Neural progenitor cell (in vitro differentiated cells): ENCODE results near the gene RASGRF2. TPM values are rescaled to one million over a fixed set of nuclear protein-coding genes. Genes with fewer than 3 reads are reported as not detected.
A peak's percentile ranks its signal among the peaks of the same experiment; 100 is the strongest.
"Not testable (repeated sequence)": the region's sequence is repeated elsewhere in the genome, so short reads cannot be mapped to it uniquely, and the experiment has no call there.

ENCODE experiments used
- DNase-seq: peaks from one replicate; pipeline ENCODE4 v3.0.0-alpha.2; 2016; ENCODE audit warnings: low spot score
- H2AFZ ChIP-seq: fragments of 200-600 bp; sonication (generic); replicated peaks from 2 replicates; pipeline ENCODE4 v1.6.1; 2016; ENCODE audit warnings: antibody characterized with exemption
- H3F3A ChIP-seq: fragments of 200-600 bp; sonication (generic); 2 replicates; pipeline ENCODE4 v1.6.1; 2016; ENCODE audit warnings: antibody characterized with exemption, low read depth
- H3K27ac ChIP-seq: fragments of 200-600 bp; sonication (generic); 2 replicates; pipeline ENCODE4 v1.5.1; 2016; ENCODE audit warnings: mild to moderate bottlenecking
- H3K27me3 ChIP-seq: fragments of 200-600 bp; sonication (generic); 2 replicates; pipeline ENCODE4 v1.6.1; 2016; ENCODE audit warnings: mild to moderate bottlenecking, moderate library complexity
- H3K36me3 ChIP-seq: fragments of 200-600 bp; sonication (generic); 2 replicates; pipeline ENCODE4 v1.5.1; 2016
- H3K4me1 ChIP-seq: fragments of 200-600 bp; sonication (generic); 2 replicates; pipeline ENCODE4 v1.6.1; 2016; ENCODE audit warnings: mixed run types
- H3K4me2 ChIP-seq: fragments of 200-600 bp; sonication (generic); 2 replicates; pipeline ENCODE4 v1.6.1; 2016
- H3K4me3 ChIP-seq: fragments of 200-600 bp; sonication (generic); 2 replicates; pipeline ENCODE4 v1.5.1; 2016
- H3K79me2 ChIP-seq: fragments of 200-600 bp; sonication (generic); 2 replicates; pipeline ENCODE4 v1.6.1; 2016; ENCODE audit warnings: low read depth
- H3K9ac ChIP-seq: fragments of 200-600 bp; sonication (generic); 2 replicates; pipeline ENCODE4 v1.6.1; 2016
- H3K9me3 ChIP-seq: fragments of 200-600 bp; sonication (generic); 2 replicates; pipeline ENCODE4 v1.5.1; 2016; ENCODE audit warnings: low read depth
- H4K20me1 ChIP-seq: fragments of 200-600 bp; sonication (generic); 2 replicates; pipeline ENCODE4 v1.6.1; 2016; ENCODE audit warnings: low read depth
- H3K27ac Mint-ChIP-seq: 3 replicates; pipeline ENCODE4 v1.8.0; 2021; ENCODE audit warnings: mixed read lengths
- H3K27me3 Mint-ChIP-seq: 2 replicates; pipeline ENCODE4 v1.8.0; 2022; ENCODE audit warnings: low read depth, mild to moderate bottlenecking, inconsistent platforms, moderate library complexity, mixed read lengths; ENCODE audit not compliant: insufficient read depth
- H3K36me3 Mint-ChIP-seq: 3 replicates; pipeline ENCODE4 v1.8.0; 2021; ENCODE audit warnings: mixed read lengths
- H3K4me1 Mint-ChIP-seq: 3 replicates; pipeline ENCODE4 v1.8.0; 2021; ENCODE audit warnings: mixed read lengths
- H3K4me3 Mint-ChIP-seq: 3 replicates; pipeline ENCODE4 v1.8.0; 2021; ENCODE audit warnings: mild to moderate bottlenecking, moderate library complexity, mixed read lengths
- H3K9me3 Mint-ChIP-seq: 3 replicates; pipeline ENCODE4 v1.8.0; 2020; ENCODE audit warnings: mixed read lengths
- EZH2 ChIP-seq: fragments of 200-600 bp; sonication (generic); IDR thresholded peaks from 2 replicates; pipeline ENCODE4 v1.6.1; 2017; ENCODE audit warnings: antibody characterized with exemption, mild to moderate bottlenecking, moderate library complexity
- EZH2phosphoT487 ChIP-seq: fragments of 200-600 bp; sonication (generic); IDR thresholded peaks from 2 replicates; pipeline ENCODE4 v1.6.1; 2017; ENCODE audit warnings: antibody characterized with exemption
- total RNA-seq: library from RNA; depleted of rRNA; stranded (reverse); fragments of >200 nt; gene quantifications from 2 replicates; pipeline ENCODE4 v1.2.3, GENCODE V29; 2015; ENCODE audit warnings: low replicate concordance
- TF ChIP-seq, protein P1 (sequence below): fragments of 200-600 bp; sonication (generic); IDR thresholded peaks from 2 replicates; pipeline ENCODE4 v1.5.1; 2017; ENCODE audit warnings: antibody characterized with exemption, mild to moderate bottlenecking

The RASGRF2 gene
- total RNA-seq, 1 donor from 2014 or later: 0.15 TPM

DNA sequence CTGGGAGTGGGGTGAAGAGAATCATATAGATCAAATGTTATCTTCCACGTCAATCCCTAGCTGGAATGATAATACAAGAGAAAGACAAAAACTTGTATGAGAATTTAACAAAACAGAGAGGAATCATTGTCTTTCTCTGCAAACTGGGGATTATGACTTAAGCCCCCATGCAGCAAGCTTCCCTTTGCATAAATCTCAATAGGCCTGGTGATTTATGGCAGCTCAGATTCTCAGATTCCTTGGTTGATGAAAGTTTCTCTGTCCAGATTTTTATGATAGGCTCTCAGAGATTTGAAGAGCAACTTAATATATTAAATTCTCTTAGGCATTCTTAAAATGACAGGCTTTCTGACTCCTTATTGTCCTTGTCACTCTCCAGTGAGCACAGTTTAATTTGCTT lies 56.0 kb downstream of the RASGRF2 start:
- Mint-ChIP-seq H3K4me1 (peaks cover 11% of the 10 kb centered on the region), H3K27ac (peak overlapping the region; percentile 62), H3K4me3 (no peak overlapping the region), H3K9me3 (no peaks in the 10 kb centered on the region), H3K27me3 (no peaks in the 10 kb centered on the region), H3K36me3 (no peaks in the 10 kb centered on the region)
- Histone ChIP-seq H2AFZ (no peak overlapping the region), H3K9ac (no peak overlapping the region), H4K20me1 (no peaks in the 10 kb centered on the region), H3F3A (no peaks in the 10 kb centered on the region), H3K27ac (no peak overlapping the region), H3K9me3 (no peaks in the 10 kb centered on the region), H3K79me2 (no peaks in the 10 kb centered on the region), H3K4me3 (no peak overlapping the region), H3K36me3 (no peaks in the 10 kb centered on the region), H3K27me3 (no peaks in the 10 kb centered on the region), H3K4me1 (peaks cover 11% of the 10 kb centered on the region), H3K4me2 (peak overlapping the region; percentile 25)
- no peak for DNase-seq
- TF ChIP-seq EZH2phosphoT487 (no peak), EZH2 (no peak)
- TF ChIP-seq, protein P1, sequence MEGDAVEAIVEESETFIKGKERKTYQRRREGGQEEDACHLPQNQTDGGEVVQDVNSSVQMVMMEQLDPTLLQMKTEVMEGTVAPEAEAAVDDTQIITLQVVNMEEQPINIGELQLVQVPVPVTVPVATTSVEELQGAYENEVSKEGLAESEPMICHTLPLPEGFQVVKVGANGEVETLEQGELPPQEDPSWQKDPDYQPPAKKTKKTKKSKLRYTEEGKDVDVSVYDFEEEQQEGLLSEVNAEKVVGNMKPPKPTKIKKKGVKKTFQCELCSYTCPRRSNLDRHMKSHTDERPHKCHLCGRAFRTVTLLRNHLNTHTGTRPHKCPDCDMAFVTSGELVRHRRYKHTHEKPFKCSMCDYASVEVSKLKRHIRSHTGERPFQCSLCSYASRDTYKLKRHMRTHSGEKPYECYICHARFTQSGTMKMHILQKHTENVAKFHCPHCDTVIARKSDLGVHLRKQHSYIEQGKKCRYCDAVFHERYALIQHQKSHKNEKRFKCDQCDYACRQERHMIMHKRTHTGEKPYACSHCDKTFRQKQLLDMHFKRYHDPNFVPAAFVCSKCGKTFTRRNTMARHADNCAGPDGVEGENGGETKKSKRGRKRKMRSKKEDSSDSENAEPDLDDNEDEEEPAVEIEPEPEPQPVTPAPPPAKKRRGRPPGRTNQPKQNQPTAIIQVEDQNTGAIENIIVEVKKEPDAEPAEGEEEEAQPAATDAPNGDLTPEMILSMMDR: no peak

GRCh38 chr5:81017320-81017719 lies 57.2 kb downstream of the RASGRF2 start:
- peak overlapping the region; percentile 70 for H2AFZ ChIP-seq
- no peaks in the 10 kb centered on the region for H3K9me3 Mint-ChIP-seq
- H3F3A ChIP-seq: no peaks in the 10 kb centered on the region
- no peak overlapping the region for H3K9ac ChIP-seq
- no peaks in the 10 kb centered on the region for H3K27me3 Mint-ChIP-seq
- no peak for TF ChIP-seq EZH2
- TF ChIP-seq EZH2phosphoT487: no peak
- TF ChIP-seq, protein P1: no peak
- no peak overlapping the region for H3K27ac ChIP-seq
- no peak overlapping the region for H3K4me3 ChIP-seq
- no peak overlapping the region for H3K4me3 Mint-ChIP-seq
- no peaks in the 10 kb centered on the region for H3K27me3 ChIP-seq
- H3K27ac Mint-ChIP-seq: peak overlapping the region; percentile 38
- no peaks in the 10 kb centered on the region for H3K9me3 ChIP-seq
- DNase-seq: no peak
- H3K79me2 ChIP-seq: no peaks in the 10 kb centered on the region
- H3K36me3 Mint-ChIP-seq: no peaks in the 10 kb centered on the region
- peaks cover 11% of the 10 kb centered on the region for H3K4me1 Mint-ChIP-seq
- peaks cover 11% of the 10 kb centered on the region for H3K4me1 ChIP-seq
- no peaks in the 10 kb centered on the region for H4K20me1 ChIP-seq
- H3K36me3 ChIP-seq: no peaks in the 10 kb centered on the region
- no peak overlapping the region for H3K4me2 ChIP-seq

GRCh38 chr5:81018608-81019007 lies 58.4 kb downstream of the RASGRF2 start:
- not testable (repeated sequence) for H3K36me3 ChIP-seq, H3K9me3 Mint-ChIP-seq, H4K20me1 ChIP-seq, DNase-seq, H3K4me3 Mint-ChIP-seq, H2AFZ ChIP-seq, H3K36me3 Mint-ChIP-seq, H3K79me2 ChIP-seq, H3K27ac Mint-ChIP-seq, H3K4me2 ChIP-seq, H3K27me3 Mint-ChIP-seq, H3F3A ChIP-seq, H3K9ac ChIP-seq, H3K27me3 ChIP-seq, H3K27ac ChIP-seq, H3K9me3 ChIP-seq, H3K4me3 ChIP-seq
- H3K4me1 Mint-ChIP-seq: peaks cover 11% of the 10 kb centered on the region
- H3K4me1 ChIP-seq: peaks cover 11% of the 10 kb centered on the region

DNA sequence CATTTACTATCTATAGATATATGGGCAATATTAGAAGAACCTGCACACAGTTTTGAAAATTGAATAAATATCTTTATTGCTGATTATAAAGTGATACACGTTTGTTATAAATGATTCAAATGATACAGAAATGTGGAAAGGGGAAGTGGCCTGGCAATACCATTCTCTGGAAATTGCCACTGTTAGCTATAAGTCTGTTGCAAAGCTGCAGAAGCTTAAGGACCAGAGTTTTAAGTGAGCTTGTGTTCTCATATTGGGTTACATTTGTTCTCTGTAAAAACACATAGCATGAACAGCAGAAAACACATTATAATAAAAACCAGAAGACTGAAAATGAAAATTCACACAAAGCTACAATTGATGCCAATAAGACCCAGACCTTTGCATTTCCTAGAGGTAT lies 59.6 kb downstream of the RASGRF2 start:
- no peaks in the 10 kb centered on the region for H3K9me3 Mint-ChIP-seq
- Histone ChIP-seq H3K27me3 (no peaks in the 10 kb centered on the region), H3K9ac (no peak overlapping the region), H4K20me1 (no peaks in the 10 kb centered on the region), H3F3A (no peaks in the 10 kb centered on the region), H3K4me3 (no peak overlapping the region), H2AFZ (no peak overlapping the region), H3K79me2 (no peaks in the 10 kb centered on the region), H3K9me3 (no peaks in the 10 kb centered on the region), H3K36me3 (no peaks in the 10 kb centered on the region), H3K4me1 (peaks cover 11% of the 10 kb centered on the region), H3K27ac (no peak overlapping the region), H3K4me2 (no peak overlapping the region)
- no peaks in the 10 kb centered on the region for H3K36me3 Mint-ChIP-seq
- TF ChIP-seq EZH2 (no peak), EZH2phosphoT487 (no peak)
- TF ChIP-seq, protein P1: no peak
- peaks cover 11% of the 10 kb centered on the region for H3K4me1 Mint-ChIP-seq
- H3K27me3 Mint-ChIP-seq: peaks cover 3% of the 10 kb centered on the region
- DNase-seq: no peak
- no peak overlapping the region for H3K27ac Mint-ChIP-seq
- no peak overlapping the region for H3K4me3 Mint-ChIP-seq
